Keratinocyte (primary cell): ENCODE results near the gene DNTTIP2. TPM values are rescaled to one million over a fixed set of nuclear protein-coding genes. Genes with fewer than 3 reads are reported as not detected.
A peak's percentile ranks its signal among the peaks of the same experiment; 100 is the strongest.

Experiments
- DNase-seq: peaks from one replicate; pipeline ENCODE4 v3.0.0-alpha.2; 2011; ENCODE audit warnings: low read depth, missing footprints, low spot score
- FAIRE-seq: peaks from 2 replicates; lab custom pipeline; 2011; peaks lifted over from hg19 to GRCh38; lab: Jason Lieb, UNC
- H2AFZ ChIP-seq: 2 replicates; pipeline ENCODE4 v1.6.0; 2012; ENCODE audit warnings: low read length, control low read depth, inconsistent platforms; ENCODE audit not compliant: control insufficient read depth
- H3K27ac ChIP-seq: 2 replicates; pipeline ENCODE4 v1.5.1; 2011; ENCODE audit warnings: low read length; ENCODE audit not compliant: control insufficient read depth, insufficient read depth
- H3K27me3 ChIP-seq: 3 replicates; pipeline ENCODE4 v1.6.0; 2011; ENCODE audit warnings: low read length; ENCODE audit not compliant: control insufficient read depth, insufficient read depth; ENCODE audit errors: extremely low read depth
- H3K36me3 ChIP-seq, 2 experiments: 2 replicates in 1 of 2; 3 replicates in 1 of 2; pipeline ENCODE4 v1.5.1; 2011; ENCODE audit warnings: low read length in 2 of 2, mild to moderate bottlenecking in 1 of 2; ENCODE audit not compliant: control insufficient read depth in 2 of 2, insufficient read depth in 2 of 2; ENCODE audit errors: extremely low read depth in 1 of 2
- H3K4me1 ChIP-seq: 3 replicates; pipeline ENCODE4 v1.5.1; 2011; ENCODE audit warnings: low read length; ENCODE audit not compliant: control insufficient read depth, insufficient read depth; ENCODE audit errors: extremely low read depth
- H3K4me2 ChIP-seq: 3 replicates; pipeline ENCODE4 v1.6.0; 2011; ENCODE audit warnings: low read depth, low read length; ENCODE audit not compliant: control insufficient read depth, insufficient read depth; ENCODE audit errors: extremely low read depth
- H3K4me3 ChIP-seq, 3 experiments: fragments of 200-600 bp in 1 of 3; sonication (generic) in 1 of 3; 2 replicates in 2 of 3; 3 replicates in 1 of 3; pipeline ENCODE4 v1.5.1; 2011 to 2016; ENCODE audit warnings: low read length in 3 of 3, mild to moderate bottlenecking in 3 of 3, control low read depth in 2 of 3, inconsistent platforms in 1 of 3, low read depth in 1 of 3, mixed read lengths in 1 of 3, mixed run types in 1 of 3, moderate library complexity in 1 of 3; ENCODE audit not compliant: control insufficient read depth in 2 of 3, insufficient read depth in 2 of 3; ENCODE audit errors: extremely low read depth in 1 of 3
- H3K79me2 ChIP-seq: 2 replicates; pipeline ENCODE4 v1.6.0; 2012; ENCODE audit warnings: low read length; ENCODE audit not compliant: control insufficient read depth, insufficient read depth
- H3K9ac ChIP-seq: 3 replicates; pipeline ENCODE4 v1.6.0; 2011; ENCODE audit warnings: low read length; ENCODE audit not compliant: control insufficient read depth, insufficient read depth; ENCODE audit errors: extremely low read depth
- H3K9me1 ChIP-seq: 3 replicates; pipeline ENCODE4 v1.6.0; 2011; ENCODE audit warnings: low read length; ENCODE audit not compliant: control insufficient read depth, insufficient read depth; ENCODE audit errors: extremely low read depth
- H3K9me3 ChIP-seq: 2 replicates; pipeline ENCODE4 v1.5.1; 2012; ENCODE audit warnings: low read depth, low read length; ENCODE audit not compliant: control insufficient read depth
- H4K20me1 ChIP-seq: 3 replicates; pipeline ENCODE4 v1.6.0; 2011; ENCODE audit warnings: low read length; ENCODE audit not compliant: control insufficient read depth, insufficient read depth; ENCODE audit errors: extremely low read depth
- EZH2 ChIP-seq: IDR thresholded peaks from one replicate; pipeline ENCODE4 v1.6.1; 2012; ENCODE audit warnings: inconsistent platforms, mild to moderate bottlenecking, low read length, moderate library complexity
- dilution Hi-C: fragments of 300-500 bp; cut with MboI; formaldehyde crosslinking; loops from one replicate; pipeline ENCODE4 v1.7.0; 2020; ENCODE audit warnings: low sequenced_read_pairs; ENCODE audit not compliant: extremely low pct_ligation_motif_present
- polyA plus RNA-seq, 5 experiments: library from polyadenylated mRNA; depleted of rRNA in 3 of 5; stranded (reverse) in 3 of 5; stranded (forward) in 1 of 5; unstranded in 1 of 5; fragments of >200 nt; gene quantifications; 1 replicate in 1 of 5; 2 replicates in 3 of 5; 3 replicates in 1 of 5; pipeline versions ENCODE4 v1.2.1 to v1.2.3, GENCODE V29; 2011 to 2012; ENCODE audit warnings: missing spikeins in 2 of 5, low read depth in 1 of 5, low replicate concordance in 1 of 5
- TF ChIP-seq, protein P1 (sequence below), 3 experiments: IDR thresholded peaks in 1 of 3; conservative IDR thresholded peaks in 1 of 3; optimal IDR thresholded peaks in 1 of 3; 2 replicates in 2 of 3; 3 replicates in 1 of 3; pipeline versions ENCODE3 to v1.5.1; 2011; ENCODE audit warnings: low read length in 3 of 3, mild to moderate bottlenecking in 3 of 3, moderate library complexity in 2 of 3, control low read depth in 1 of 3, inconsistent platforms in 1 of 3; ENCODE audit not compliant: insufficient read depth in 2 of 3; ENCODE audit errors: extremely low read depth in 1 of 3

DNTTIP2 gene
- polyA plus RNA-seq, 1 donor (not counting 4 experiments of a cell fraction or from before 2014, with no cell fraction given): 46.2 TPM

DNA sequence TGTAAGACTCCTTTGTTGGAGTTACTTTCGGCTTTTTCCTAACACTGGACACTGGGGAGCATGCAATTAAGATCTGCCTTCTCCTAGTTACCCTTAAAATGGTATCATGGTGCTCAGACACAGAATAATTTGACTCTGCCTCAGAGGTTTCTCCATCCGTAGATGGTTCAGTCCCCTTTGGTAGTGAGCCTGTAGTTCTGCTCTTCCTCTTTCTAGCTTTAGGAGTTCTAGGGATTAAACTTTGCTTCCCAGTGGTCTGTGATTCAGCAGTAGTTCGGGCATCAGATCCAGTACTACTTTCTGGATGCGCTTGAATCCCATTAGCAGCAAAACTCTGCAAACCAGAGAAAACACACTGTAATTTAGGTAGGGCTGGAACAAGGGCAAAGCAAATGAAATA lies 1.5 kb downstream of the DNTTIP2 start:
- Histone ChIP-seq H3K27ac (peak overlapping the region; percentile 95), H3K9ac (no peak overlapping the region), H3K4me3 (peak overlapping the region in 2 of 3 experiments; percentile 75 to 87), H3K4me2 (peak overlapping the region; percentile 85), H3K4me1 (peaks cover 23% of the 10 kb centered on the region), H3K79me2 (peaks cover 50% of the 10 kb centered on the region), H3K9me3 (no peaks in the 10 kb centered on the region), H4K20me1 (peaks cover 2% of the 10 kb centered on the region), H3K36me3 (peaks cover 11 to 33% of the 10 kb centered on the region in 2 experiments), H2AFZ (no peak overlapping the region), H3K9me1 (no peaks in the 10 kb centered on the region), H3K27me3 (no peaks in the 10 kb centered on the region)
- no peak for FAIRE-seq
- TF ChIP-seq EZH2: no peak
- TF ChIP-seq, protein P1, sequence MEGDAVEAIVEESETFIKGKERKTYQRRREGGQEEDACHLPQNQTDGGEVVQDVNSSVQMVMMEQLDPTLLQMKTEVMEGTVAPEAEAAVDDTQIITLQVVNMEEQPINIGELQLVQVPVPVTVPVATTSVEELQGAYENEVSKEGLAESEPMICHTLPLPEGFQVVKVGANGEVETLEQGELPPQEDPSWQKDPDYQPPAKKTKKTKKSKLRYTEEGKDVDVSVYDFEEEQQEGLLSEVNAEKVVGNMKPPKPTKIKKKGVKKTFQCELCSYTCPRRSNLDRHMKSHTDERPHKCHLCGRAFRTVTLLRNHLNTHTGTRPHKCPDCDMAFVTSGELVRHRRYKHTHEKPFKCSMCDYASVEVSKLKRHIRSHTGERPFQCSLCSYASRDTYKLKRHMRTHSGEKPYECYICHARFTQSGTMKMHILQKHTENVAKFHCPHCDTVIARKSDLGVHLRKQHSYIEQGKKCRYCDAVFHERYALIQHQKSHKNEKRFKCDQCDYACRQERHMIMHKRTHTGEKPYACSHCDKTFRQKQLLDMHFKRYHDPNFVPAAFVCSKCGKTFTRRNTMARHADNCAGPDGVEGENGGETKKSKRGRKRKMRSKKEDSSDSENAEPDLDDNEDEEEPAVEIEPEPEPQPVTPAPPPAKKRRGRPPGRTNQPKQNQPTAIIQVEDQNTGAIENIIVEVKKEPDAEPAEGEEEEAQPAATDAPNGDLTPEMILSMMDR (optimal IDR thresholded peaks at IDR 0.05 in 1 of 3, IDR thresholded peaks at IDR 0.05 in 1 of 3, conservative IDR thresholded peaks at IDR 0.05 in 1 of 3; ENCODE audit: extremely low read depth in 1 of 3, insufficient read depth in 2 of 3, low read length in 3 of 3): no peak
- dilution Hi-C loops: no loop called here
- no peak for DNase-seq

DNA sequence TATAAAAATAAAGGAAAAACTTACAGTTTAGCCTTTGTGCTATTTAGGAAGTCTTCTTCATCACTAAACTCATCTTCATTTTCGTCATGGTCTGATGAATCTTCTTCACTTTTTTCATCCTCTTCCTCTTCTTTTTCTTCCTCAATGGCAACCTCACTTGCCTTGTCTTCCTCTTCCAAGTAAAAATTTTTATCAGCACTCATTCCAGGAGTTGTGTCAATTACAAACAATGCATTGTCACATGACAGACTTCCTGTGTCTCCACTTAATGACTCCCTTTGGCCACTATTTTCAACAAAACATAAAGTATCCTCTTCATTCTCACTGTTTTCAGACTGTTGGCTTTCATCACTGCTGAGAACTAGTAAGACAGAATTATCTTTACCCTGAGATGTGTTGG lies 2.8 kb downstream of the DNTTIP2 start:
- peaks cover 50% of the 10 kb centered on the region for H3K79me2 ChIP-seq

More for the DNA sequence above, 2.8 kb downstream of the DNTTIP2 start:
- no peak for TF ChIP-seq EZH2
- TF ChIP-seq, protein P1 (optimal IDR thresholded peaks at IDR 0.05 in 1 of 3, IDR thresholded peaks at IDR 0.05 in 1 of 3, conservative IDR thresholded peaks at IDR 0.05 in 1 of 3; ENCODE audit: extremely low read depth in 1 of 3, insufficient read depth in 2 of 3, low read length in 3 of 3): no peak
- DNase-seq (no peak), FAIRE-seq (no peak)
- H3K27ac ChIP-seq: no peak overlapping the region
- peaks cover 31% of the 10 kb centered on the region for H3K4me1 ChIP-seq
- H3K4me2 ChIP-seq: peak overlapping the region; percentile 53
- H3K27me3 ChIP-seq: no peaks in the 10 kb centered on the region
- no peak overlapping the region for H3K9ac ChIP-seq
- no peaks in the 10 kb centered on the region for H3K9me1 ChIP-seq
- H3K36me3 ChIP-seq: peaks cover 11 to 33% of the 10 kb centered on the region in 2 experiments
- peaks cover 2% of the 10 kb centered on the region for H4K20me1 ChIP-seq
- no peak overlapping the region for H2AFZ ChIP-seq
- dilution Hi-C loops: no loop called here
- H3K9me3 ChIP-seq: no peaks in the 10 kb centered on the region
- H3K4me3 ChIP-seq: no peak overlapping the region
